GM12873 (cell line): ENCODE results near the gene KCNK17.

Experiments
- TF ChIP-seq, protein P1 (sequence below): IDR thresholded peaks from 2 replicates; pipeline ENCODE4 v1.5.1; 2012; ENCODE audit warnings: low read depth, mild to moderate bottlenecking, moderate library complexity, low read length, control low read depth; ENCODE audit not compliant: insufficient read depth; ENCODE audit errors: missing control alignments

Gene KCNK17

GRCh38 chr6:39342692-39343395 lies 28.6 kb upstream of the KCNK17 start:
- TF ChIP-seq, protein P1, sequence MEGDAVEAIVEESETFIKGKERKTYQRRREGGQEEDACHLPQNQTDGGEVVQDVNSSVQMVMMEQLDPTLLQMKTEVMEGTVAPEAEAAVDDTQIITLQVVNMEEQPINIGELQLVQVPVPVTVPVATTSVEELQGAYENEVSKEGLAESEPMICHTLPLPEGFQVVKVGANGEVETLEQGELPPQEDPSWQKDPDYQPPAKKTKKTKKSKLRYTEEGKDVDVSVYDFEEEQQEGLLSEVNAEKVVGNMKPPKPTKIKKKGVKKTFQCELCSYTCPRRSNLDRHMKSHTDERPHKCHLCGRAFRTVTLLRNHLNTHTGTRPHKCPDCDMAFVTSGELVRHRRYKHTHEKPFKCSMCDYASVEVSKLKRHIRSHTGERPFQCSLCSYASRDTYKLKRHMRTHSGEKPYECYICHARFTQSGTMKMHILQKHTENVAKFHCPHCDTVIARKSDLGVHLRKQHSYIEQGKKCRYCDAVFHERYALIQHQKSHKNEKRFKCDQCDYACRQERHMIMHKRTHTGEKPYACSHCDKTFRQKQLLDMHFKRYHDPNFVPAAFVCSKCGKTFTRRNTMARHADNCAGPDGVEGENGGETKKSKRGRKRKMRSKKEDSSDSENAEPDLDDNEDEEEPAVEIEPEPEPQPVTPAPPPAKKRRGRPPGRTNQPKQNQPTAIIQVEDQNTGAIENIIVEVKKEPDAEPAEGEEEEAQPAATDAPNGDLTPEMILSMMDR: no peak

DNA sequence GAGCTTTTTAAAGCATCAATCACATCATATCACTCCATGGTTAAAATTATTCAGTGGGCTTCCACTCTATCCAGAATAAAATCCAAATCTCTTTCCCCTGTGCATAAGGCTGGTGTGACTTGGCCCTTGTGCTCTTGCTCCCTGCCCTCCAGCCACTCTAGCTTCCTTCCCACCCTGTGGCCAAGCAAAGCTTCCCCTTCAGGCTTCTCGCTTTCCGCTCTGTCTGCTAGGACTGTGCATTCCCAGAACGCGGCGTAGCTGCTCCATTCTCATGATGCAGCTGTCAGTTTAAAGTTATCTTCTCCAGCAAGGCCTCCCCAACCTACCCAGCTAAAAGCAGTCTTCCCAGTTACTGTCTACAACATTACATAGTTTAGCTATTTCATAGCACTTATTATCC lies 27.7 kb upstream of the KCNK17 start:
- TF ChIP-seq, protein P1: no peak

DNA sequence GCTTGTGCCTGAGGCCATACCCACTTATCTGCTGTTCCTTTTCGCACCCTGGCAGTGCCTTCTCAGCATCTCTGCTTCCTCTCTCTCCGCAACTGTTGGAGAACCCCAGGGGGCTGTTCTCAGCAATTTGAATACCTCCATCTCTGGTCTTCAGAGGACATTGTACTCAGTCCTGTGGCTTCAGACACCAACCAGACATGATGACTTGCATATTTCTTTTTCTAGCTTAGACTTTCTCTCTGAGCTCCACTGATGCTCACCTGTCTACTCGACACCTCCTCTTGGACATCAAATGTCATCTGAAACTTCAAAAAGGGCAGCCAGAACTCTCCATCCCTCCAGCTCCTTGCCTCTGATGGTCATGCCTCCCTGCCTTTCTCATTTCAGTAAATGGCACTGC lies 27.1 kb upstream of the KCNK17 start:
- TF ChIP-seq, protein P1: no peak

GRCh38 chr6:39339868-39340550 lies 25.8 kb upstream of the KCNK17 start:
- TF ChIP-seq, protein P1: no peak

- TF ChIP-seq, protein P1: no peak
Measured at GRCh38 chr6:39339096-39339867, 25.1 kb upstream of the KCNK17 start.

GRCh38 chr6:39338397-39338796 lies 24.2 kb upstream of the KCNK17 start:
- TF ChIP-seq, protein P1: no peak
